Measurements from ENCODE around the gene ZMAT5.

ZMAT5 gene

GRCh38 chr22:29717789-29718188 lies 49.0 kb downstream of the ZMAT5 start:
- Histone ChIP-seq H3K4me3 (no peak overlapping the region), H3K27ac (no peak overlapping the region)

GRCh38 chr22:29716814-29717545 lies 49.8 kb downstream of the ZMAT5 start:
- Histone ChIP-seq H3K27ac (no peak overlapping the region), H3K4me3 (no peak overlapping the region)

- H3K27ac ChIP-seq, result no peak overlapping the region
- H3K4me3 ChIP-seq, result no peak overlapping the region
Measured at GRCh38 chr22:29715705-29716104, 51.1 kb downstream of the ZMAT5 start.

- Histone ChIP-seq H3K4me3 (no peak overlapping the region), H3K27ac (no peak overlapping the region)
Measured at GRCh38 chr22:29715240-29715639, 51.6 kb downstream of the ZMAT5 start.

- Histone ChIP-seq H3K4me3 (no peak overlapping the region), H3K27ac (no peak overlapping the region)
Measured at GRCh38 chr22:29713156-29713727, 53.6 kb downstream of the ZMAT5 start.

GRCh38 chr22:29712119-29712518 lies 54.7 kb downstream of the ZMAT5 start:
- Histone ChIP-seq H3K27ac (no peak overlapping the region), H3K4me3 (no peak overlapping the region)

GRCh38 chr22:29710922-29711593 lies 55.7 kb downstream of the ZMAT5 start:
- no peak overlapping the region for H3K4me3 ChIP-seq
- no peak overlapping the region for H3K27ac ChIP-seq

- Histone ChIP-seq H3K27ac (no peak overlapping the region), H3K4me3 (no peak overlapping the region)
Measured at GRCh38 chr22:29710193-29710592, 56.6 kb downstream of the ZMAT5 start.

- Histone ChIP-seq H3K4me3 (no peak overlapping the region), H3K27ac (no peak overlapping the region)
Measured at GRCh38 chr22:29707471-29707870, 59.3 kb downstream of the ZMAT5 start.

- Histone ChIP-seq H3K4me3 (no peak overlapping the region), H3K27ac (no peak overlapping the region)
Measured at GRCh38 chr22:29707010-29707409, 59.8 kb downstream of the ZMAT5 start.

GRCh38 chr22:29706486-29706885 lies 60.3 kb downstream of the ZMAT5 start:
- no peak overlapping the region for H3K27ac ChIP-seq
- H3K4me3 ChIP-seq, result no peak overlapping the region

- Histone ChIP-seq H3K27ac (no peak overlapping the region), H3K4me3 (no peak overlapping the region)
Measured at GRCh38 chr22:29705651-29706050, 61.2 kb downstream of the ZMAT5 start.

GRCh38 chr22:29704528-29705285 lies 62.1 kb downstream of the ZMAT5 start:
- no peak overlapping the region for H3K4me3 ChIP-seq
- no peak overlapping the region for H3K27ac ChIP-seq

GRCh38 chr22:29703569-29704195 lies 63.1 kb downstream of the ZMAT5 start:
- Histone ChIP-seq H3K4me3 (no peak overlapping the region), H3K27ac (no peak overlapping the region)

GRCh38 chr22:29702931-29703501 lies 63.8 kb downstream of the ZMAT5 start:
- H3K27ac ChIP-seq, result no peak overlapping the region
- H3K4me3 ChIP-seq, result no peak overlapping the region

GRCh38 chr22:29702000-29702930 lies 64.5 kb downstream of the ZMAT5 start:
- H3K4me3 ChIP-seq, result no peak overlapping the region
- no peak overlapping the region for H3K27ac ChIP-seq

GRCh38 chr22:29701155-29701999 lies 65.4 kb downstream of the ZMAT5 start:
- H3K27ac ChIP-seq, result no peak overlapping the region
- no peak overlapping the region for H3K4me3 ChIP-seq

GRCh38 chr22:29700900-29701154 lies 66.0 kb downstream of the ZMAT5 start:
- Histone ChIP-seq H3K27ac (no peak overlapping the region), H3K4me3 (no peak overlapping the region)

Measured in skin epidermis (tissue), 12 donors.